Type B pancreatic cell (in vitro differentiated cells): Measurements from ENCODE around the gene CNN3. TPM values are rescaled to one million over a fixed set of nuclear protein-coding genes. Genes with fewer than 3 reads are reported as not detected.

Experiments used
- DNase-seq: peaks from one replicate; pipeline ENCODE4 v3.0.0; 2021; ENCODE audit warnings: mixed read lengths; ENCODE audit not compliant: unreplicated experiment; ENCODE audit errors: extremely low spot score
- H3K27ac Mint-ChIP-seq: 2 replicates; pipeline ENCODE4 v1.8.0; 2021; ENCODE audit warnings: mild to moderate bottlenecking, mixed read lengths
- H3K27me3 Mint-ChIP-seq: 2 replicates; pipeline ENCODE4 v1.8.0; 2021; ENCODE audit warnings: mixed read lengths
- H3K36me3 Mint-ChIP-seq: 2 replicates; pipeline ENCODE4 v1.8.0; 2021; ENCODE audit warnings: mixed read lengths
- H3K4me1 Mint-ChIP-seq: one replicate; pipeline ENCODE4 v1.8.0; 2021; ENCODE audit warnings: mixed read lengths; ENCODE audit not compliant: unreplicated experiment
- H3K4me3 Mint-ChIP-seq: 2 replicates; pipeline ENCODE4 v1.8.0; 2021; ENCODE audit warnings: mild to moderate bottlenecking, mixed read lengths
- H3K9me3 Mint-ChIP-seq: 2 replicates; pipeline ENCODE4 v1.8.0; 2021; ENCODE audit warnings: mixed read lengths
- total RNA-seq: library from RNA; stranded (reverse); gene quantifications from 2 replicates; pipeline ENCODE4 v1.2.1, GENCODE V29; 2021; ENCODE audit warnings: low replicate concordance
- TF ChIP-seq, protein P1 (sequence below): fragments of 200-600 bp; sonication (generic); conservative IDR thresholded peaks from 2 replicates; pipeline ENCODE4 v1.5.0; 2021; ENCODE audit warnings: antibody characterized with exemption, mild to moderate bottlenecking

Gene CNN3
- total RNA-seq, 1 donor from 2014 or later, result 258 TPM

DNA sequence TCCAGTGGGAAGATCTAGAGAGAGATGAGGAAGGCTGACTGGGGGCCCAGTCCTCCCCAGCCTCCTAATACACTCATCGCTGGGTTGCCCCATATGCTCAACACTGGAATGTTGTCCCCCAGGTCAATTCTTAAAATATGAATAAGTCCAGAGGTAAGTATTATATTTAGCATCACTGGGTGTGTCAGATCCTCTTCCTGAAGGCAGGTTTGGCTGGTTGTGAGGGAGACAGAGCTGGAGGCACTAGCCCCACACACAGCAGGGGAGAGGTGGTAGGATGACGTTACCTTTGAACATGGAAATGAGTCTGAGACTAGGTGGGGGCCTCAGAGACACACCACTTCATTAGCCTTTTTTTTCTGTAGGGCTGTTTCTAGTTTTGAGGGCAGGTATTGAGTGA, 64.2 kb downstream of the CNN3 start:
- TF ChIP-seq, protein P1, sequence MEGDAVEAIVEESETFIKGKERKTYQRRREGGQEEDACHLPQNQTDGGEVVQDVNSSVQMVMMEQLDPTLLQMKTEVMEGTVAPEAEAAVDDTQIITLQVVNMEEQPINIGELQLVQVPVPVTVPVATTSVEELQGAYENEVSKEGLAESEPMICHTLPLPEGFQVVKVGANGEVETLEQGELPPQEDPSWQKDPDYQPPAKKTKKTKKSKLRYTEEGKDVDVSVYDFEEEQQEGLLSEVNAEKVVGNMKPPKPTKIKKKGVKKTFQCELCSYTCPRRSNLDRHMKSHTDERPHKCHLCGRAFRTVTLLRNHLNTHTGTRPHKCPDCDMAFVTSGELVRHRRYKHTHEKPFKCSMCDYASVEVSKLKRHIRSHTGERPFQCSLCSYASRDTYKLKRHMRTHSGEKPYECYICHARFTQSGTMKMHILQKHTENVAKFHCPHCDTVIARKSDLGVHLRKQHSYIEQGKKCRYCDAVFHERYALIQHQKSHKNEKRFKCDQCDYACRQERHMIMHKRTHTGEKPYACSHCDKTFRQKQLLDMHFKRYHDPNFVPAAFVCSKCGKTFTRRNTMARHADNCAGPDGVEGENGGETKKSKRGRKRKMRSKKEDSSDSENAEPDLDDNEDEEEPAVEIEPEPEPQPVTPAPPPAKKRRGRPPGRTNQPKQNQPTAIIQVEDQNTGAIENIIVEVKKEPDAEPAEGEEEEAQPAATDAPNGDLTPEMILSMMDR, result no peak
- H3K4me3 Mint-ChIP-seq, result peak overlapping the region; percentile 6
- no peak for DNase-seq
- peak overlapping the region; percentile 97 for H3K27ac Mint-ChIP-seq
- peaks cover 56% of the 10 kb centered on the region for H3K4me1 Mint-ChIP-seq
- H3K9me3 Mint-ChIP-seq, result no peaks in the 10 kb centered on the region
- no peaks in the 10 kb centered on the region for H3K27me3 Mint-ChIP-seq
- peaks cover 3% of the 10 kb centered on the region for H3K36me3 Mint-ChIP-seq

DNA sequence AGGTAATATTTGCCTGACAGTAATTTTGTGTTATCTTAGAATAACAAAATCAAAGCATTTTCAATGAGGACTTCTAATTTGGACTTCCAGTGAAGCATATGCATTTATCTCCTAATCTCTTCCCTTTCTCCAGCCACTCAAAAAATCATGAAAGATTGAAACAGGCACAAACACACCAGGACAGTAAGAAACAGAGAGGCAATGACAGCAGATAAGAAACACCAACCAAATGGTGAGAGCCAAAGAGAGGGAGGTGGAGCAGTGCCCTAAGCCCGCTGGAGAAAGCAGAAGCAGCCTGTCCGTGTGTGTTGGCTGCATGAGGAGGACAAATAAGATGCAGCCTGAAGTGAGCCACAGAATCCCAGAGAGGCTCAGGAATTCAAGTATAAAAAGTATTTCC, 67.7 kb downstream of the CNN3 start:
- TF ChIP-seq, protein P1, result no peak
- Mint-ChIP-seq H3K4me3 (no peak overlapping the region), H3K27me3 (no peaks in the 10 kb centered on the region), H3K36me3 (no peaks in the 10 kb centered on the region), H3K27ac (no peak overlapping the region), H3K9me3 (no peaks in the 10 kb centered on the region), H3K4me1 (peaks cover 28% of the 10 kb centered on the region)
- DNase-seq, result no peak

DNA sequence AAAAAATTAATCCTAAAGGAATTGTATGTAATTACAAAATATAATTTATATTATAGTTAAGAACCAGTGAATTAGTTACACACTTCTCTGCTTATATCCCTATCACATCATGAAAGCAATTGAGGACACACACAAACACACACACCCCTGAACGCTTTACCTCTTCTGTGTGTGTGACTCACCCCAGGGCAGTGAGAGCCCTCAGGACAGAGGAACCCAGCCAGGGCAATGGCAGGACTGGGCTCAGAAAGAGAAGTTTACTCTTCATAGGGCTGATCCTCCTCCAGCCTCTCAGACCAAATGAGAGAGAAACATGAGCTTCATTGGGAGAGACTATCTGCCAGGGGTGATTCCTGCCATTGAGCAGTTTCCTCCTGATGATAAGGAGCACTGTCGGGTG, 68.6 kb downstream of the CNN3 start:
- TF ChIP-seq, protein P1, result no peak
- Mint-ChIP-seq H3K36me3 (no peaks in the 10 kb centered on the region), H3K9me3 (no peaks in the 10 kb centered on the region), H3K27ac (peak overlapping the region; percentile 52), H3K4me1 (peaks cover 19% of the 10 kb centered on the region), H3K27me3 (no peaks in the 10 kb centered on the region), H3K4me3 (no peak overlapping the region)
- DNase-seq, result no peak

DNA sequence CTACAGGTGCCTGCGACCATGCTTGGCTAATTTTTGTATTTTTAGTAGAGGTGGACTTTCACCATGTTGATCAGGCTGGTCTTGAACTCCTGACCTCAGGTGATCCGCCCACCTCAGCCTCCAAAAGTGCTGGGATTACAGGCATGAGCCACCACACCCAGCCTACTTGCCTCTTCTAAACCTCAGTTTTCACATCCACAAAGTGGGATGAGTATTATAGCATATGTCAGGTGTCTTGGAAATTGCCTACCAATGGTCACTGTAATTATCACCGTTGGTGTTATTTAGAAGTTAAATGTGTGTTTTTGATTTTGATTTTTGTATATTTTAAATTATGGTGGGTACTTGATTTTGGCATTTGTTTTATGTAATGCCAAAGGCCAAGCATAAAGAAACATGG, 70.0 kb downstream of the CNN3 start:
- TF ChIP-seq, protein P1, result no peak
- no peak overlapping the region for H3K27ac Mint-ChIP-seq
- H3K4me1 Mint-ChIP-seq, result peaks cover 11% of the 10 kb centered on the region
- no peak for DNase-seq
- H3K27me3 Mint-ChIP-seq, result no peaks in the 10 kb centered on the region
- no peak overlapping the region for H3K4me3 Mint-ChIP-seq
- no peaks in the 10 kb centered on the region for H3K9me3 Mint-ChIP-seq
- H3K36me3 Mint-ChIP-seq, result no peaks in the 10 kb centered on the region

DNA sequence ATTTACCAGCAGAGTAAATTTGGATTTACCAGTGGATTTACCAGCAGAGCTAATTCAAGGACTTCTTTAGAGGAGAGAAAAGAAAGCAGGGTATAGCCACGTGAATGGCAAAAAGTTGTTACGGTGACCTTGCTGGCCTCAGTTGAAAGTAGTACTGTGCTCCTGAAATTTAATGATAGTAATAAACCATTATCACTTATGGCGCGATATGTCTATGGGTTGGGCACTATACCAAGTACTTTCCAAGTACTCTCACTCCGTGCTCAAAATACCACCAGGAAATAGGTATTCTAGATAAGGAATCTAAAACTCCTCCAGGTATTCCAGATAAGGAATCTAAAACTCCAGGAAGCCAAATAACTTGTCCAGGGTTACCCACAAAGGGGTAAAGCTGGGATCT, 70.9 kb downstream of the CNN3 start:
- TF ChIP-seq, protein P1, result no peak
- H3K27me3 Mint-ChIP-seq, result no peaks in the 10 kb centered on the region
- H3K4me3 Mint-ChIP-seq, result no peak overlapping the region
- no peak for DNase-seq
- no peak overlapping the region for H3K27ac Mint-ChIP-seq
- no peaks in the 10 kb centered on the region for H3K9me3 Mint-ChIP-seq
- H3K4me1 Mint-ChIP-seq, result peaks cover 11% of the 10 kb centered on the region
- no peaks in the 10 kb centered on the region for H3K36me3 Mint-ChIP-seq

DNA sequence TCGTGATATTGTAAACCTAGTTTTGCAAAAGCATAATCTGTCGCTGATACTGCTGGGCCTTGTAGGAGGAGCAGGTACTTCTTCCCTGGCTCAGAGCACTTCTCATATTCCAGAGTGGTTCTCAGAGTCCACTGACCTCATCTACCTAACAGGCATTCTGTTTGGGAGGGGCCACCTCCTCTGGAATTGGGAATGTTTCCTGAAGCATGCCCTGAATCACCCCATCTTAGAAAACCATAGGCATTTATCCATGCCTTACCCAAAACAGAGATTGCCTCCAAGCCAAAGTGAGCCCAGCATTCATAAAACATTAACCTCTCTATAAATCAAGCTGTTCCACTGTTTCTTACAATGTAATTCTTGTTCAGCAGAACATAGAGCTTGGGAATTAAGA, 71.6 kb downstream of the CNN3 start:
- H3K9me3 Mint-ChIP-seq, result no peaks in the 10 kb centered on the region

More for the DNA sequence above, 71.6 kb downstream of the CNN3 start:
- no peak overlapping the region for H3K27ac Mint-ChIP-seq
- H3K36me3 Mint-ChIP-seq, result no peaks in the 10 kb centered on the region
- H3K4me1 Mint-ChIP-seq, result peaks cover 10% of the 10 kb centered on the region
- DNase-seq, result no peak
- H3K4me3 Mint-ChIP-seq, result no peak overlapping the region
- no peaks in the 10 kb centered on the region for H3K27me3 Mint-ChIP-seq
- TF ChIP-seq, protein P1, result no peak
